Activated naive CD8-positive, alpha-beta T cell treated with anti-CD3 and anti-CD28 coated beads, Interleukin-2, amount 50 U/mL, for 24 hours (primary cell): Measurements from ENCODE around the gene MUC12.
A peak's percentile ranks its signal among the peaks of the same experiment; 100 is the strongest.

Experiments used
- ATAC-seq: fragments of 150-1000 bp; cut with Tn5 transposase; one replicate; pipeline ENCODE4 v1.10.0; 2021
- DNase-seq: peaks from one replicate; pipeline ENCODE4 v3.0.0; 2021
- H3K27ac Mint-ChIP-seq: one replicate; pipeline ENCODE4 v1.8.0; 2021; ENCODE audit warnings: mild to moderate bottlenecking, mixed read lengths
- H3K27me3 Mint-ChIP-seq: one replicate; pipeline ENCODE4 v1.8.0; 2021; ENCODE audit warnings: mixed read lengths
- H3K36me3 Mint-ChIP-seq: one replicate; pipeline ENCODE4 v1.8.0; 2021; ENCODE audit warnings: low read depth, mixed read lengths
- H3K4me1 Mint-ChIP-seq: one replicate; pipeline ENCODE4 v1.8.0; 2021; ENCODE audit warnings: mixed read lengths
- H3K4me3 Mint-ChIP-seq: one replicate; pipeline ENCODE4 v1.8.0; 2021; ENCODE audit warnings: mild to moderate bottlenecking, moderate library complexity, mixed read lengths
- H3K9me3 Mint-ChIP-seq: one replicate; pipeline ENCODE4 v1.8.0; 2021; ENCODE audit warnings: mixed read lengths

The MUC12 gene

GRCh38 chr7:100947792-100948191, 21.6 kb upstream of the MUC12 start:
- no peak overlapping the region for H3K4me3 Mint-ChIP-seq
- H3K27me3 Mint-ChIP-seq: peaks cover 33% of the 10 kb centered on the region
- H3K27ac Mint-ChIP-seq: no peak overlapping the region
- no peaks in the 10 kb centered on the region for H3K4me1 Mint-ChIP-seq
- no peaks in the 10 kb centered on the region for H3K36me3 Mint-ChIP-seq
- peaks cover 4% of the 10 kb centered on the region for H3K9me3 Mint-ChIP-seq
- DNase-seq: no peak
- ATAC-seq: no peak

GRCh38 chr7:100949227-100949932, 20.0 kb upstream of the MUC12 start, which contains the start of gene MUC3A:
Gene MUC3A, plus strand, starts transcription at chr7:100949534. Its CDS starts 91 bp downstream, at chr7:100949625.
- H3K4me3 Mint-ChIP-seq: no peak within 1 kb of the TSS
- ATAC-seq: no peak
- DNase-seq: no peak

GRCh38 chr7:100949933-100950443, 19.4 kb upstream of the MUC12 start:
- DNase-seq: no peak
- Mint-ChIP-seq H3K4me1 (no peaks in the 10 kb centered on the region), H3K27ac (no peak overlapping the region), H3K4me3 (no peak overlapping the region), H3K36me3 (no peaks in the 10 kb centered on the region), H3K9me3 (no peaks in the 10 kb centered on the region), H3K27me3 (peaks cover 29% of the 10 kb centered on the region)
- ATAC-seq: no peak

More at GRCh38 chr7:100949227-100949932, 20.0 kb upstream of the MUC12 start, which contains the start of gene MUC3A:
- Mint-ChIP-seq H3K36me3 (no peaks in the 10 kb centered on the region), H3K27me3 (peaks cover 29% of the 10 kb centered on the region), H3K27ac (no peak within 1 kb of the TSS), H3K4me1 (no peaks in the 10 kb centered on the region), H3K9me3 (no peaks in the 10 kb centered on the region)

GRCh38 chr7:100951172-100951571, 18.2 kb upstream of the MUC12 start:
- Mint-ChIP-seq H3K9me3 (no peaks in the 10 kb centered on the region), H3K27me3 (peaks cover 21% of the 10 kb centered on the region), H3K4me3 (no peak overlapping the region), H3K27ac (no peak overlapping the region), H3K4me1 (no peaks in the 10 kb centered on the region), H3K36me3 (no peaks in the 10 kb centered on the region)
- DNase-seq: no peak
- ATAC-seq: no peak

- no peaks in the 10 kb centered on the region for H3K9me3 Mint-ChIP-seq
- H3K4me3 Mint-ChIP-seq: no peak overlapping the region
- DNase-seq (no peak), ATAC-seq (peak; percentile 25)
- H3K36me3 Mint-ChIP-seq: no peaks in the 10 kb centered on the region
- no peaks in the 10 kb centered on the region for H3K4me1 Mint-ChIP-seq
- H3K27ac Mint-ChIP-seq: no peak overlapping the region
- H3K27me3 Mint-ChIP-seq: peaks cover 15% of the 10 kb centered on the region
Measured at GRCh38 chr7:100951888-100952560, 17.3 kb upstream of the MUC12 start.

GRCh38 chr7:100952641-100953040, 16.7 kb upstream of the MUC12 start:
- ATAC-seq (peak; percentile 2), DNase-seq (no peak)
- Mint-ChIP-seq H3K27me3 (peaks cover 15% of the 10 kb centered on the region), H3K4me1 (no peaks in the 10 kb centered on the region), H3K27ac (no peak overlapping the region), H3K9me3 (no peaks in the 10 kb centered on the region), H3K4me3 (no peak overlapping the region), H3K36me3 (no peaks in the 10 kb centered on the region)

GRCh38 chr7:100957832-100958421, 11.4 kb upstream of the MUC12 start:
- Mint-ChIP-seq H3K4me1 (no peaks in the 10 kb centered on the region), H3K27ac (no peak overlapping the region), H3K27me3 (peaks cover 6% of the 10 kb centered on the region), H3K36me3 (no peaks in the 10 kb centered on the region), H3K4me3 (no peak overlapping the region), H3K9me3 (no peaks in the 10 kb centered on the region)
- DNase-seq (no peak), ATAC-seq (no peak)

- Mint-ChIP-seq H3K9me3 (no peaks in the 10 kb centered on the region), H3K27ac (no peak overlapping the region), H3K27me3 (peaks cover 19% of the 10 kb centered on the region), H3K4me1 (no peaks in the 10 kb centered on the region), H3K4me3 (no peak overlapping the region), H3K36me3 (no peaks in the 10 kb centered on the region)
- ATAC-seq (no peak), DNase-seq (no peak)
Measured at GRCh38 chr7:100959894-100960293, 9.5 kb upstream of the MUC12 start.

GRCh38 chr7:100962537-100962936, 6.8 kb upstream of the MUC12 start:
- Mint-ChIP-seq H3K27ac (no peak overlapping the region), H3K4me1 (peaks cover 14% of the 10 kb centered on the region), H3K9me3 (no peaks in the 10 kb centered on the region), H3K4me3 (no peak overlapping the region), H3K36me3 (no peaks in the 10 kb centered on the region), H3K27me3 (peaks cover 40% of the 10 kb centered on the region)
- no peak for ATAC-seq
- no peak for DNase-seq

GRCh38 chr7:100963386-100963785, 6.0 kb upstream of the MUC12 start:
- no peak for DNase-seq
- Mint-ChIP-seq H3K9me3 (no peaks in the 10 kb centered on the region), H3K4me1 (peaks cover 15% of the 10 kb centered on the region), H3K27me3 (peaks cover 48% of the 10 kb centered on the region), H3K27ac (no peak overlapping the region), H3K36me3 (no peaks in the 10 kb centered on the region), H3K4me3 (no peak overlapping the region)
- ATAC-seq: no peak

GRCh38 chr7:100963874-100964273, 5.5 kb upstream of the MUC12 start:
- DNase-seq: no peak
- ATAC-seq: no peak
- H3K27me3 Mint-ChIP-seq: peaks cover 52% of the 10 kb centered on the region
- H3K4me1 Mint-ChIP-seq: peaks cover 15% of the 10 kb centered on the region
- H3K36me3 Mint-ChIP-seq: no peaks in the 10 kb centered on the region
- H3K9me3 Mint-ChIP-seq: no peaks in the 10 kb centered on the region
- no peak overlapping the region for H3K4me3 Mint-ChIP-seq
- no peak overlapping the region for H3K27ac Mint-ChIP-seq

GRCh38 chr7:100964630-100965029, 4.7 kb upstream of the MUC12 start:
- peaks cover 15% of the 10 kb centered on the region for H3K4me1 Mint-ChIP-seq
- no peak overlapping the region for H3K27ac Mint-ChIP-seq
- peaks cover 59% of the 10 kb centered on the region for H3K27me3 Mint-ChIP-seq
- no peaks in the 10 kb centered on the region for H3K9me3 Mint-ChIP-seq
- no peak for DNase-seq
- no peak overlapping the region for H3K4me3 Mint-ChIP-seq
- no peaks in the 10 kb centered on the region for H3K36me3 Mint-ChIP-seq
- no peak for ATAC-seq

- no peak overlapping the region for H3K27ac Mint-ChIP-seq
- H3K36me3 Mint-ChIP-seq: no peaks in the 10 kb centered on the region
- ATAC-seq (no peak), DNase-seq (no peak)
- H3K9me3 Mint-ChIP-seq: no peaks in the 10 kb centered on the region
- peaks cover 59% of the 10 kb centered on the region for H3K27me3 Mint-ChIP-seq
- H3K4me3 Mint-ChIP-seq: peak overlapping the region; percentile 56
- peaks cover 15% of the 10 kb centered on the region for H3K4me1 Mint-ChIP-seq
Measured at GRCh38 chr7:100965045-100965722, 4.2 kb upstream of the MUC12 start.

GRCh38 chr7:100965723-100966541, 3.4 kb upstream of the MUC12 start:
- Mint-ChIP-seq H3K4me1 (peaks cover 15% of the 10 kb centered on the region), H3K27me3 (peaks cover 62% of the 10 kb centered on the region), H3K9me3 (no peaks in the 10 kb centered on the region), H3K27ac (no peak overlapping the region), H3K36me3 (no peaks in the 10 kb centered on the region), H3K4me3 (peak overlapping the region; percentile 56)
- DNase-seq (peak; percentile 89), ATAC-seq (peak; percentile 73)
